Measurements from ENCODE around the gene GAS7.

Gene GAS7

DNA sequence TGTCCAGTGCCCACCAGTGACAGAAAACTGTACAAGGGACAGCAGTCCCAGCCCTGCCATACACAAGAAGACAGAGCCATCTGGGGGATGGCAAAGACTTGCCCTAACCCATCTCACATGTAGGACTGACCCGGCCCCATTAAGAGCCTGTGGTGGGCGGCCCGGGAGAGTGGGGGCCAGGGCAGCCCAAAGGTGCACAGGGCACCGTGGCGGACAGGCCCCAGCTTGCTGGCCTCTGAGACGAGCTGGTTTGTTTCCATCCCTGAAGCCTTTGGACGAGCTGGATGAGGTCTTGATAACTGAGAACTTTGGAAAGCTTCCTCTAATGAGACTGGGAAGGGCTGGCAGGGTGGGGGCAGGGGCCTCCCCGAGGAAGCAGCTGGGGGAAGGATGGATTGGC, 282.3 kb downstream of the GAS7 start:
- no peak for DNase-seq (ENCODE audit: low spot score)

DNA sequence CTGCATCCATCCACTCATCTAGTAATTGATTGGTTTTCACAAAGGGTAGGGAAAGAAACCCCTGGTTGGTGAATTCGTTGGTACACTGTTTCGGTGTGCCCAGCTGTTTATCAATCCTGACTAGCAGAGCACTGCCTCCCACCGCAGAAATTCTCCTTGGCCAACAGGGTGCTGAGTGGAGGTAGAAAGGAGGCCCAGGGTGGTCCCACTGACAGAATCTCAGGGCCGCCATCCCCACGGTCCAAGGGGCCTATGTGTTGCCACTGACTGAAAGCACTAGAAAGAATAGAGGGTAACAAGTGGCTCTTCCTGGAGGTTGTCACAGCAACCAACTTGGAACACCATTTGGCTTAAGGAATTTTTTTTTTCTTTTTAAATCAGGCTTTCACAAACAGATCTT, 284.9 kb downstream of the GAS7 start:
- no peak for DNase-seq (ENCODE audit: low spot score)

DNA sequence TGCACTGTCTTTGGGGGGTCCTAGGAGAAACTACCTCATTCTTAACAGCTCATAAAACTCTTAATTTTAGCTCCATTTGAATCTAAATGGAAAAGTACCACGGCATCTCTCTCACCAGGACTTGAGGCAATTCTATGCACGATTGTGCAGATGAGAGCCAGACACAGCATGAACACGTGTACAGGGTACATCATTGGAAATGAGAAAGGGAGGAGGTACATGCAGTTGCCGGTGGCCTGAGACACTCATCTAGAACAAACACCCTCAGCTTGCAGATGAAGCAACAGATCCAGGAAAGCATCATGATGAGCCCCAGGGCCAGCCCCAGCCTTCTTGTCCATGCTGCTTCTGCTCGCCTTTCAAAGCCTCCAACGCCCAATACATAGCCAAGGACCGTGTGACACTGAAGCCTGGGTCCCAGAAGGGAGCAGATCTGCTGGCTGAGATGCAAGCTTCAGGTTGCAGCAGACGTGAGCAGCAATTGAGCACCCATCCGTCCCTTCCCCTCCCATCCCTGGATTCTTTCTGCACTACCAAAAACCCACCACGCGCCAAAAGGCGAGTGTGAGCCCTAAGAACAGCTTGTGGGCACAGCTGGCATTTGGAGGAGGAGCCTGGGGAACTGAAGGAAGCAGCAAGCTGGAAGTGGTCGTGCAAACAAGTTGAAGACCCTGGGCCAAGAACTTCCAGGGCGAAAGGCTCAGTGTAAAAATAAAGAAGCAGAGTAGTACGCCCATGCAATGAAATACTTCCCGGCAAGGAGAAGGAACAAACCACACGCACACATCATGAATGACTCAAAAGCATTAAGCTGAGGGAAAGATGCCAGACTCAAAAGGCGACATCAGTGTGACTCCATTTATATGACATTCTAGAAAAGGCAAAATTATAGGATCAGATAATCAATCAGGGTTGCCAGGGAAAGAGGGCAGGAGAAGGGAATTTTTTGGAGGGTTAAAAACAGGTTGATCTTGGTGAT, 286.0 kb downstream of the GAS7 start:
- DNase-seq (ENCODE audit: low spot score): no peak

DNA sequence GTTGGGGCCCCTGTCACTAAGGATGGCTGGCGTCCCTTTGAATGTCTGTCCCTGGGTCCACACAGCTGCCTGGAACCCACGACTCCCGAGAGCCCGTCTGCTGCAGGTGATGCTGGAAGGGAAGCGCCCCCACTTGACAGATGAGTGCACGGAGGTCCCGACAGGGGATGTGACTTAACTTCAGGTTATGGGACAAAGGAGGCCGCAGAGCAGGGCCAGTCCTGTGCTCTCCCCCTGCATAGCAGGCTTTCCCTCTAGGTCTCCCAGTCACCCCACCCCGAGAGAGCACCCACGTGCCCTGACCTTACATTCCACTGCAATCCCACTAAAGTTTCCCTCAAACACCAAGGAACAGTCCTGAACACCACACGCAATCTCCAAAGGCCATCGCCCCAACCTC, 287.3 kb downstream of the GAS7 start:
- no peak for DNase-seq (ENCODE audit: low spot score)

DNA sequence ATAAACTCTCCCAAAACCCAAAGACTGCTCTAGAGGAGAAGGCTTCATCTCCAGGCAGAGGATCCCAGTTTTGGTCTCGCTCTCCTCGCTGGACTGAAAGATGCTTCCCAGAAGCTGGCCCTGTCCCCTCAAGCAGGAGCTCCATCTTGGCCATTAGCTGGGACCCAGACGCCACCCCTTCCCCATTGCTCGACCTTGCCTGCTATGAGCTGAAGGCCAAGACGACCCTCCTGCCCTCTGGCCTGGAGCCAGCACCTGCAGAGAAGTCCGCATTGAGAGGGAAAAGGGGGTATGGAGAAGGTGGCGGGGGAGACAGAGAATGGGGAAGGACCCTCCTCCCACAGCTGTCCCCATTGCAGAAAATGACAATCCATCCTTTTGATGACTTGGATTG, 289.8 kb downstream of the GAS7 start:
- DNase-seq (ENCODE audit: low spot score): no peak

DNA sequence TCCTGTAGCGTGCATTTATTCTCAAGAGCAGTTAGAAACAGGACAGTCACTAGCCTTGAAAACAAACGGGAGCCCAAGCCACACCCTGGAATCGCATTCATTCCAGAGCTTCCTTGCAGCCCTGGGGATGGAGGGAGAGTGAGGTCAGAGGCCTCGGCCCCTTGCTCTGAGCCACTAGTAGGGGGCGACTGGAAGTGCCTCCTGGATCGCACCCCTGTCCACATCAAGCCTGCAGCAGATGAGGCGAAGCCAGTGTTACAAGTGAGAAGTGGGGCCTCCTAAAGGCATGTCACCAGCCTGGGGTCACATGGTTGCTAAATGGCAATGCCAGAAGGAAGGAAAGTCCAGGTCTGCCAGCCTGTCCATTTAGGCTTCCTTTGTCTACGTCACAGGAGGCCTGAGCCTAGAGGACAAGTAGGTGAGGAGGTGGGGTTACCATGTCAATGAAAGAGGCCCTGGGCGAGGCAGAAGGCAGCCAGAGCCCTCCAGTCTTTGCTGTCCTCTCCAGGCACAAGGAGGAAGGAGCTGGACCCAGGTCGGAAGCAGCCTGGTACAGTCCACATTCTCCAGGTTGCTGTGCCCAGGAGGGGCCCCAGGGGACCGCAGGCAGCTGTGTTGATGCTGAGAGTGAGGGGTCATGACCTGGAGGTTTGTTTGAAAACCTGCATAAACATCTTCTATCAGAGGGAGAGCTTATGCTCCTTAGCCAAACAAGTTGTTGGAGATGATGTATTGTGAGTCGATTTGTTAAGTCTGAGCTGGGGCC, 290.3 kb downstream of the GAS7 start:
- no peak for DNase-seq (ENCODE audit: low spot score)

DNA sequence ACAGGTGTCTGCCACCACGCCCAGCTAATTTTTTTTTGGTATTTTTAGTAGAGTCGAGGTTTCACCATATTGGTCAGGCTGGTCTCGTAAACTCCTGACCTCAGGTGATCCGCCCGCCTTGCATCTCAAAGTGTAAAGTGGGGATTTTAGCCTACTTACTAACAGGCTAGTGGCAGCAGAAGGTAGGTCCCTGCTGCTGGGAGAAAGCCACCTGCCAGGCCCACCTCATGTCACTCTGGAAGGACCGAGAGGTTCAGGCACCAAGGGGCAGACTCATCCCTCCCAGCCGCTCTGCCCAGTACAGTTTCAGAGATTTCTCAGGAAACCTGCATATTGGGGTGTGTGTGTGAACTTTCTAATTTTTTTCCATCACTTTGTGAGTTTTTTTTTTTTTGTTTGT, 291.3 kb downstream of the GAS7 start:
- no peak for DNase-seq (ENCODE audit: low spot score)

DNA sequence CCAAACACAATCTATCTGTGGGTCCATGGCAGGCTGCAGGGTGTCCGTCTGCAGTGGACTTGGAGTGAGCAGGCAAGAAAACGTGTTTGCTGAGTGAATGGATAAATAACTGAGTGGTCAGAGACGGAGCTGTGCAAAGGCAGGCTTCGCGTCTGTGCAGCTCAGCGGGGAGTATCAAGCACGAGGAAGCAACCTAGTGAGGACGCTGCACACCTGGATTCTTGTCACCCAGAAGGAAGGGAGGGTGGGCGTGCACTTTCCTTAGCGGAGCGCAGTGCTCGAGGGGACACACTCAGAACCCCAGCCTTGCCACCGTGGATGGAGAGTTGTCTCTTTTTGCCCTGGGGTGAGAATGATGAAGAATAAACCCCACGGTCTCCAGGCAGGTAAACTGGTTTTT, 291.8 kb downstream of the GAS7 start:
- no peak for DNase-seq (ENCODE audit: low spot score)

DNA sequence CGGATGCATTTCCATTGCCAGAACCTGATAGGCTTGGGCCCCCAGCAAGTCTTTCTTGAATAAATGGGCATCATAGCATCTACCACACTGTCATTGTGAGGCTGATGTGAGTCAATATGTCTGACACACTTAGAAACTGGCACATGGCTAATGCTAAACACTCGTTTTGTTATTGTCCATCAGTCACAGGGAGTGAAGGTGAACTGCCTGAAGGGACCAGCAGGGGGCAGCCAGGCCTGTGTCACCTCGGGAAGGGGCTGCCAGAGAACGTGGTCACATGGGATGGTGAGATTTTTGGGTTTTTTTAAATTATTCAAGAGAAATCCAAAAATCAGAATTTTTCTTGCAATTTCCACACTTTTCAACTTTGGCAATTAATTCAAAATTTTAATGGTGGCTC, 292.5 kb downstream of the GAS7 start:
- no peak for DNase-seq (ENCODE audit: low spot score)

DNA sequence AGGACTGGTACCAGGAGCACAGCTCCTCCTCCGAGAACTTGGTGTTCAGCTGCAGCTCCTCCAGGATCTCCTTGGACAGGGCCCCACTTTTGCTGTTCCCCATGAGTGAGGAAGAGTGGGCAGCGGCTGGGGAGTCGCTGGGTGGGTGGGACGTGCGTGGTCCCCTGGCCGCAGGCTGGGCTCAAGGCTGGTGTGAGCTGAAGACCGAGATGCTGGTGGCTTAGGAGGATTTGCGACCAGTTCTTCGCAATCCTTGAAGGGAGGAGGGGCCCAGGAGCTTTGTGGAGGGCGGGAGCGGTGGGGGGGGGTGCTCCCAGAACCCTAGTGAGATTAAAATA, 293.4 kb downstream of the GAS7 start, which contains the start of gene RCVRN:
Gene RCVRN (minus strand): TSS at position 194 of the 338 bp plus-strand sequence. CDS start 91 bp downstream, at position 103.
- no peak for DNase-seq (ENCODE audit: low spot score)

DNA sequence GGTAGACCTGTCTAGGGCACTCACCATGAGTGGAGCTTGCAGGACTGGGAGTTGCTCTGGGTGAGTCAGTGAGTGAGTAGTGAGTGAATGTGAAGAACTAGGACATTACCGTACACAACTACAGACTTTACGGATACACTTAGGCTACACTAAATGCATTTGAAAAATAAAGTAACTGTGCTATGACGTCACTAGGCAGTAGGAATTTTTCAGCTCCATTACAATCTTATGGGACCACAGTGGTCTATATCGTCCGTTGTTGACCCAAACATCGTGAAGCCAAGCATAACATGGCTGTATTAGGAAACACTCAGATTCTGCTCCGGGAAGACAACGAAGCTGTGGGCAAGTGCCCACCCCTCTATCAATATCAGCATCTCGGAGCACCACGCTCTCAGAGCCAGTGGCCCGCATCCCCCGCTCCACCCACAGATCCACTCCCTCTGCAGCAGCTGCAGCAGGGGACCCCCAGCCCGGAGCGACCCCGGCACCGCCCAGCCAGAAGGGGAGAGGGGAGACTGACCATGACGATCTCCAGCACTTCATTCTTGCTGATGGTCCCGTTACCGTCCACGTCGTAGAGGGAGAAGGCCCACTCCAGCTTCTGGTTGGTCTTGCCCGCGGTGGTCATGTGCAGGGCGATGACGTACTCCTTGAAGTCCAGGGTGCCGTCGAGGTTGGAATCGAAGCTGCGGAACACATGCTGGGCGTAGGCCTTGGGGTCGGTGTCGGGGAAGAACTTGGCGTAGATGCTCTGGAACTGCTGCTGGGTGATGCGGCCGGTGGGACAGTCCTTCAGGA, 293.9 kb downstream of the GAS7 start:
- no peak for DNase-seq (ENCODE audit: low spot score)

DNA sequence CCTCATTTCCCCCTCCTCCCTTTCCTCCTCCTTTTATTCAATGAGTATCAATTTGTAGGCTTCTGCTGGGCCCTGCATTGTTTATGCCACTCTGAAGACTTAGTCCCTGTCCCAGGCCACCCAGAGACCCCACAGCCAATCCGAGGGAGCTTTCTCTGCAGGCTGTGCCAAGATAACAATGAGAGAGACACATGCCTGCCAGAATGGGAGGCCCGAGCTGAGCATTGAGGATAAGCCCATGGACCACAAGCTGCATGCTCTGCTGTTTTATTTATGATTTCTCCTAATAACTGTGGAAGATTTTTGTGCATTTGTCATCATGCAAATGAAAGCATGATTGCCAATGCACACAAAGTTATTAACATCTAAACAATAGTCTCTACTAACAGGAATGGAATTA, 296.3 kb downstream of the GAS7 start:
- no peak for DNase-seq (ENCODE audit: low spot score)

DNA sequence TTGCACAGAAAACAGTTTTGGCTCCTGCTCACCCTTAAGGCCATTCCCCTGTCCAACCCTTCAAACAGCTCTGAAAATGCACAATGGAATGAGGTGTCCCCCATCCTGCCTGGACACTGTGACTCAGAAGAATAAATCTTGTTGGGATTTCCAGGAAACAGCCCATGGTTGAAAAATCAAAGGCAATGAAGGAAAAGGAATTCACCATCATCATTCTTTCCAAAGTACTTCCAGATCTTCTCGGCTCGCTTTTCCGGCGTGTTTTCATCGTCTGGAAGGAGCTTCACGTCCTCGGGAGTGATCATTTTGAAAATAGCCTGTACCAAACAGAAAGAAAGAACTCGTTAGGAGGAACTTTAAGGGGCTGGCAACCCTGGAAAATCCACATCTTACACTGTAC, 297.6 kb downstream of the GAS7 start:
- no peak for DNase-seq (ENCODE audit: low spot score)

DNA sequence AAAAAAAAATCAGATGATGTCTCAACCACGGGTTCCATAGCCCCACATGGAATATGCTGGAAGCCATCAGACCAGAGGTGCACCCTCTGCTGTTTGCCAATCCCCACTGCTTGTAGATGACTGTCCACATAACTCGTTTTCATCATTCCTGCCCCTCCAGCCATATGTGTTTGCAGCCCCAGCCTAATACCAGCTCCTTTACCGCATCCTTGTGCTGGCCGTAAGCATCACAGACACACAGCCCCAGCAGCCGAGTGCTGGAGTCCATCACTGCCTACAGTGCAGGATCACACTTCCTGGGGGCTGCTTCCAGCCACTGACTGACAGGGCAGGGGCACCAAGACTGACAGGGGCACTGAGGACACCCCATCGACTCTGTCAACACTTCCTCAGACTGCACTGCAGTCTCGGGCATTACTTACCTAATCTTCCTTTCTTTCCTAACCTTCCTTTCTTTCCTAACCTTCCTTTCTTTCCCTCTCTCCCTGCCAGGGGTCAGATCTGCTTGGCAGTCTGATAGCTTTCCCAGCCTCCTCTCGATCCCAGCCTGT, 298.3 kb downstream of the GAS7 start:
- DNase-seq (ENCODE audit: low spot score): no peak

DNA sequence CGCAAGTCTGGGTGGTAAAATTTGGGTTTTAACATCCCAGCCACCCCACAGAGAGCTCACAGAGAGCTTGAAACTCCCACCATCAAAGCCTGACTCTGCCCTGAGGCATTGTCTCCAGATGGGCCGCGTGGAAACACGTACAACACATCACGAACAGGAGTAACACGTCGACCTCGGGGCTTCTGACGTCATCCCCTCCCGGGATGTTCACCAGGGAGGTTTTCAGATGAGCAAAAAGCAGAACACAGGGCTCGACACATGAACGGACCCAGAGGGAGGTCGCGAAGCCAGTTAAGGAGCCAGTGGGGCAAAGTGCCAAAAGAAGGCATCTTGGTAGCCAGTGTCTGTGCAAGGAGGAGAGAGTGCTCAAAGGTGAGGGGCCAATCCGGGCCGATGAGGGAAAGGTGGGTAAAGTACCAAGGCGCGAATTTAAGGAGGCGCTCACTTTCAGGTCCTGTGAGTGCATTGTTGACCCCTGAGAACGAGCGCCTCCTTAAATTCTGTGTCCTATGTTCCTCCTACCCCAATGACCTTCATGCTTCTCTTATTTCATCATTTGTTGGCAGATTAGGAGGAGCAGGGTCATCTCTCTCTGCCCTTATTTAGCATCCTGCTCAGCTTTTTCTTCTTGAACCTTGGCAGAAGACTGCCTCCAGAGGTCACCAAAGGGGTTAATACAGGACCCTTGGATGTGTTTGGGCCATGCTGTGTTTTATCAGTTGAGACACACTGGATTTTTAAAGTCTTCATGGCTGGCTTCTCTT, 298.9 kb downstream of the GAS7 start:
- DNase-seq (ENCODE audit: low spot score): no peak

DNA sequence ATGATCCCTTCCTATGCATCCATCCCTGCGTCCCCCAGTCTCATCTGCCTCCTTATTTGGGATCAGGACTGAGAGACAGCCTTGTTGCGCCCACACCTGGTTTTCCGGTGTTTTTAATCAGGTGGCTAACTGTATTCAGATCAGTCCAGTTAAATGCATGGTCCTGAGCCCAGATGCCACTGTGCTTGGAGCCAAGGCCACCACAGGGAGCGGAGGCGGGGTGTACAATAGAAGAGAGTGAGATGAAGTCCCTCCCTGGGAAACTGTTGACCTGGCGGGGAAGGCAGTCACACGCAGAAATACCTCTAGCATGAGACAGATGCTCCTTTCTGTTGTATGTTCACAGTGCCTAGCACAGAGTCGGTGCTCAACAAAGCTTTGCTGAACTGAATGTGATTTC, 299.6 kb downstream of the GAS7 start:
- no peak for DNase-seq (ENCODE audit: low spot score)

DNA sequence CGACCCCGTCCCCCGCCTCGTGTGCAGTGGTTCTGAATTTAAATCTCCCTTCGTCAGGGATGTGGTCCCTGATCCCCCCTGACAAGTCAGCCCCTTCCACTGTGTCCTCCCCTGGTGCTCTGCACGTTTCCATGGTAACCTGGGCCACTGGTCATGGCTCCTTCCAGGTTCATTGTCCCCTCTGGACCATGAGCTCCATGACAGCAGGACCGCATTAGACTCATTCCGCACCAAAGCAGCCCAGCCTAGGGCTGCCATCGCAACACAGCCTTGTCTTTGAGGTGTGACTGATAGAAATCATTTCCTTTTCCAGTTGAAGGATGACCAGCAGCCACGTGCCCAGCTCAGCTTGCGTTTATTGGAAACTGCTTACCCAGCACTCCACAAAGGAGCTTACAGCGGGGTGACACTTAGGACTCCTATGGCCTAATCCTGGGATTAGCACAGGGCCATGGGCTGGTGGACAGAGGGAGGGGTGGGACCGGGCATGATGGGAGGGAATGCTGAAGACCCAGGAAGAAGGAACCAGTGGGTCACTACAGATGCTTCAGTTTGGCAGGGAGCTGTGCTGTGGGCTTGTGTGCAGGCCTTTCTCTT, 300.9 kb downstream of the GAS7 start:
- DNase-seq (ENCODE audit: low spot score): no peak

DNA sequence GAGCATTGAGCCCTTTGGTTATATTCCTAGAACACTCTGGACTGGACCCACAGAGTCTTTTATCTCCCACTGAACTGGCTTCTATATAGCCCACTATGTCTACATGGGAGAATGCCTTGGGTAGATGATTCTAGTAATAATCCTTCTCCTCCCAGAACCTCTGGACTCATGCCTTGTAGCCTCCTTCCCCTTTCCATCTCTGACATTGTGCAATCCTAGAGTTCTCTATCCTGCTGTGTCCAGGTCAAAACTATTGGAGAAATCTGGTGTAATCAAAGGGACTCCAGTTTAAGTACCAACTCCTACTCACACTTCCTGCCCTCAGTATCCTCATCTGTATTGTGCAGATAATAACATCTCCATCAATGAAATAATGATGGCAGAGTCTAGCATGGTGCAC, 302.5 kb downstream of the GAS7 start:
- no peak for DNase-seq (ENCODE audit: low spot score)

DNA sequence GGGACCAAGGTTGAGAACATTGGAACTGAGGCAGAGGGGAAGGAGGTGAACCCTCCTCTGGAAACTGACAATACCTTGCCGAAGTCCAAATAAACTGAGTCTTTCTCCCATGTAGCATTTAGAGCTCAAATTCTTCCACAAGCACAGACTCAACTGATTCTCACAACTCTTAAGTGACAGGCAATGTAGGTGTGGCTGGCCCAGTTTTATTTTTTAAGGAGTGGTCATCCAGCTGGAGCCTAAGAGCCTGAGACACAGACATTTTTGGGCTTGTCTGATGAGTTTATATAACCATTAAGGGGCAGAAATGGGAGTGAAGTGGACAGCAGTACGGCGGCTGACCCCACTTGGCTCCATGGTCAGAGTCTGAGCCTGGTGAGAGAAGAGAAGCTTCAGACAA, 304.2 kb downstream of the GAS7 start:
- no peak for DNase-seq (ENCODE audit: low spot score)

DNA sequence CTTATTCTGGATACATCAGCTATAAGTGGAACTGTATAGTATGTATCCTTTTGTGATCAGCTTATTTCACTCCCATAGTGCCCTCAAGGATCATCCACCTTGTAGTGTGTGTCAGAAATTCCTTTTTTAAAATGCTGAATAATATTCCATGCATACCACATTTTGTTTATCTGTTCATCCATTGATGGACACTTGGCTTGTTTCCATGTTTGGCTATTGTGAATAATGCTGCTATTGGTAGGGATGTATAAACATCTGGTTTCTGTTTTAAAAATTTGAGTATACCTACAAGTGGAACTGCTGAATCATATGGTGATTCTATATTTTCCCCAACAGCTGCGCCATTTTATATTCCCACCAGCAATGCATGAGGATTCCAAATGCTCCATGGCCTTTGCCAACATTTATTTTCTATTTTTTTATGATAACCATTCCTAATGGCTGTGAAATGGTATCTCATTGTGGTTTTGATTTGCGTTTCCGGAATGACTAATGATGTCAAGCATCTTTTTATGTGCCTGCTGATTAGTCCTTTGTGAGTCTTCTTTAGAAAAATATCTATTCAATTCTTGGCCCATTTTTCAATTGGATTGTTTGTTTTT, 304.9 kb downstream of the GAS7 start:
- no peak for DNase-seq (ENCODE audit: low spot score)

DNA sequence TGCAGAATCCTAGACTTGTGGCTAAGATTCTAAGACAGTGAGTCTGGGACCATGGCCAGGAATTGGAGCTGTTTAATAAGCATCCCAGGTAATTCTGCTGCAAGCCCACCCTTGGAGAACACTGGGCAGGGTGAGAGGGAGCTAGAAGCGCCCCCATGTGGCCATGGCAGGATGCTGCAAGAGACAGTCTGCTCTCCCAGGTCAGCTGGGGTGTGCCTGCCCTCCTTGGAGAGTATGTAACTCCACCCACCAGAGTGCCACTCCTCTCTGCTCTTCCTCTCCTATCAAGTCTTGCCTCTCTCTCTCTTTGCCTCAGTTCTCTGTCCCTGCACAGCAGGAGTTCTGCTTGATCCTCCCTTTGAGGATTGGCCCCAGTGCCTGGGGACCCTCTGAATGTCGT, 308.3 kb downstream of the GAS7 start:
- DNase-seq (ENCODE audit: low spot score): no peak
